Activated T-helper 2 cell treated with anti-CD3 and anti-CD28 coated beads, Interferon-gamma antibody, Interleukin-2, Interleukin-4, amounts not matched to agents 10 μg/mL and 5 μg/mL and 100 μg/mL, durations not matched to agents 14 hours and 24 hours and 36 hours (primary cell): ENCODE results near the gene EFNA5. TPM values are rescaled to one million over a fixed set of nuclear protein-coding genes. Genes with fewer than 3 reads are reported as not detected.

Source experiments
- DNase-seq: peaks from one replicate; pipeline ENCODE4 v3.0.0; 2021; ENCODE audit warnings: low spot score
- H3K27ac Mint-ChIP-seq: one replicate; pipeline ENCODE4 v1.8.0; 2021; ENCODE audit warnings: mixed read lengths
- H3K27me3 Mint-ChIP-seq: one replicate; pipeline ENCODE4 v1.8.0; 2021; ENCODE audit warnings: low read depth, mixed read lengths
- H3K36me3 Mint-ChIP-seq: one replicate; pipeline ENCODE4 v1.8.0; 2021; ENCODE audit warnings: low read depth, mixed read lengths
- H3K4me1 Mint-ChIP-seq: one replicate; pipeline ENCODE4 v1.8.0; 2021; ENCODE audit warnings: low read depth, mixed read lengths
- H3K4me3 Mint-ChIP-seq: one replicate; pipeline ENCODE4 v1.8.0; 2021; ENCODE audit warnings: low read depth, mild to moderate bottlenecking, moderate library complexity, mixed read lengths
- H3K9me3 Mint-ChIP-seq: one replicate; pipeline ENCODE4 v1.8.0; 2021; ENCODE audit warnings: mixed read lengths
- intact Hi-C: fragments of 100-400 bp; cut with micrococcal nuclease; formaldehyde crosslinking; loops from one replicate; pipeline ENCODE4 v1.15.1; 2023
- total RNA-seq: library from RNA; stranded (reverse); gene quantifications from 2 replicates; pipeline ENCODE4 v1.2.3, GENCODE V29; 2022

EFNA5 gene
- total RNA-seq, 1 donor from 2014 or later, result not detected

GRCh38 chr5:107538805-107539445 is 131.8 kb downstream of the EFNA5 start:
- H3K27ac Mint-ChIP-seq, result no peak overlapping the region

DNA sequence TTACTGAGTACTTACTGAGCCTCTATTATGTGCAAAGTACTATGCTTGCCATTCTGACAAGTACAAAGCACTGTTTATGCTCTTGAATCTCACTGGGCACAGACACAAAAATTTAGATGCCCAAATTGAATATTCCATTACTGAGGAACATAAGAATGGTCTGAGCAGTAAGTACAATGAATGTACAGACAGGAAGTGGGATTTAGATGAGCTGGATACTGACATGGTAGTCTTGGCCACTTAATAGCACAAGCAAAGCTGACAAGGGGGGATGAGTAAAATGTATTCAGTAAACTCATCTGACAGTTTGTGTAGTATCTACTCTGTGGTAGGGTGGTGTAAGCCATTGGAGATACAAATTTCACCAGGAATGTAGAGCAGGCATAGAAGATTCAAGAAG is 132.4 kb downstream of the EFNA5 start:
- H3K9me3 Mint-ChIP-seq, result no peaks in the 10 kb centered on the region
- intact Hi-C loops, result no loop called here
- H3K27me3 Mint-ChIP-seq, result peaks cover 12% of the 10 kb centered on the region
- no peak for DNase-seq
- H3K4me1 Mint-ChIP-seq, result peaks cover 5% of the 10 kb centered on the region
- no peak overlapping the region for H3K4me3 Mint-ChIP-seq
- H3K36me3 Mint-ChIP-seq, result no peaks in the 10 kb centered on the region
- no peak overlapping the region for H3K27ac Mint-ChIP-seq

More at GRCh38 chr5:107538805-107539445, 131.8 kb downstream of the EFNA5 start:
- intact Hi-C loops, result no loop called here
- Mint-ChIP-seq H3K4me3 (no peak overlapping the region), H3K27me3 (peaks cover 11% of the 10 kb centered on the region), H3K9me3 (no peaks in the 10 kb centered on the region), H3K36me3 (no peaks in the 10 kb centered on the region), H3K4me1 (peaks cover 5% of the 10 kb centered on the region)
- DNase-seq, result no peak

- Mint-ChIP-seq H3K27me3 (peaks cover 5% of the 10 kb centered on the region), H3K4me1 (peaks cover 5% of the 10 kb centered on the region), H3K9me3 (no peaks in the 10 kb centered on the region), H3K4me3 (no peak overlapping the region), H3K27ac (no peak overlapping the region), H3K36me3 (no peaks in the 10 kb centered on the region)
- no peak for DNase-seq
- intact Hi-C loops, result no loop called here
These were observed 134.9 kb downstream of the EFNA5 start for GRCh38 chr5:107535849-107536248.

GRCh38 chr5:107533910-107534876 is 136.5 kb downstream of the EFNA5 start:
- intact Hi-C loops, result no loop called here
- no peak overlapping the region for H3K27ac Mint-ChIP-seq
- H3K9me3 Mint-ChIP-seq, result no peaks in the 10 kb centered on the region
- H3K4me1 Mint-ChIP-seq, result peaks cover 3% of the 10 kb centered on the region
- DNase-seq, result no peak
- H3K36me3 Mint-ChIP-seq, result no peaks in the 10 kb centered on the region
- no peak overlapping the region for H3K4me3 Mint-ChIP-seq
- peaks cover 7% of the 10 kb centered on the region for H3K27me3 Mint-ChIP-seq

- H3K4me3 Mint-ChIP-seq, result no peak overlapping the region
- no peaks in the 10 kb centered on the region for H3K4me1 Mint-ChIP-seq
- H3K27me3 Mint-ChIP-seq, result peaks cover 5% of the 10 kb centered on the region
- no peak for DNase-seq
- H3K36me3 Mint-ChIP-seq, result no peaks in the 10 kb centered on the region
- no peak overlapping the region for H3K27ac Mint-ChIP-seq
- no peaks in the 10 kb centered on the region for H3K9me3 Mint-ChIP-seq
- intact Hi-C loops, result no loop called here
These were observed 137.8 kb downstream of the EFNA5 start for GRCh38 chr5:107532916-107533315.

GRCh38 chr5:107532169-107532878 is 138.4 kb downstream of the EFNA5 start:
- Mint-ChIP-seq H3K27me3 (peaks cover 5% of the 10 kb centered on the region), H3K4me3 (no peak overlapping the region), H3K4me1 (no peaks in the 10 kb centered on the region), H3K27ac (no peak overlapping the region), H3K9me3 (no peaks in the 10 kb centered on the region), H3K36me3 (no peaks in the 10 kb centered on the region)
- DNase-seq, result no peak
- intact Hi-C loops, result no loop called here

GRCh38 chr5:107531308-107531707 is 139.4 kb downstream of the EFNA5 start:
- H3K4me3 Mint-ChIP-seq, result no peak overlapping the region
- H3K4me1 Mint-ChIP-seq, result no peaks in the 10 kb centered on the region
- no peaks in the 10 kb centered on the region for H3K36me3 Mint-ChIP-seq
- no peaks in the 10 kb centered on the region for H3K9me3 Mint-ChIP-seq
- peaks cover 5% of the 10 kb centered on the region for H3K27me3 Mint-ChIP-seq
- H3K27ac Mint-ChIP-seq, result no peak overlapping the region
- DNase-seq, result no peak
- intact Hi-C loops, result no loop called here

DNA sequence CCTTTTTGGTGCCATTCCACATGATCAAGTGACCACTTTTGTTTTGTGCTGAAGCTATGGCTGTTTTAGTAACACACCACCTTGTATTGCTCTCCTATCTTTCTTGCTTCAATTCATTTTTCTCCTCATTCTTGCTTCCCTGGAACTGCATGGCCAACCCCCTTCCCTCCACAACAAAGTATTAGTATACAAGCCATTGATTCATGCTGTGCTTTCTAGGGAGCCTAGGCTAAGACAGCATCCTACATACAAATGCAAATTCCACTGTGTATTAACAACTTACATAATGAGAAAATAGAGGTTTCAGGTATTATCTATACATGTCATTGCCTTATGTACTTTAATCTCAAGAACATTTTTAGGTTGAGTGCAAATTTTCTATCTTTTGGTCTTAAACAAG is 141.1 kb downstream of the EFNA5 start:
- no peak overlapping the region for H3K27ac Mint-ChIP-seq
- no peak overlapping the region for H3K4me3 Mint-ChIP-seq
- no peak for DNase-seq
- H3K4me1 Mint-ChIP-seq, result no peaks in the 10 kb centered on the region
- no peaks in the 10 kb centered on the region for H3K36me3 Mint-ChIP-seq
- intact Hi-C loops, result no loop called here
- H3K9me3 Mint-ChIP-seq, result no peaks in the 10 kb centered on the region
- H3K27me3 Mint-ChIP-seq, result peaks cover 8% of the 10 kb centered on the region

DNA sequence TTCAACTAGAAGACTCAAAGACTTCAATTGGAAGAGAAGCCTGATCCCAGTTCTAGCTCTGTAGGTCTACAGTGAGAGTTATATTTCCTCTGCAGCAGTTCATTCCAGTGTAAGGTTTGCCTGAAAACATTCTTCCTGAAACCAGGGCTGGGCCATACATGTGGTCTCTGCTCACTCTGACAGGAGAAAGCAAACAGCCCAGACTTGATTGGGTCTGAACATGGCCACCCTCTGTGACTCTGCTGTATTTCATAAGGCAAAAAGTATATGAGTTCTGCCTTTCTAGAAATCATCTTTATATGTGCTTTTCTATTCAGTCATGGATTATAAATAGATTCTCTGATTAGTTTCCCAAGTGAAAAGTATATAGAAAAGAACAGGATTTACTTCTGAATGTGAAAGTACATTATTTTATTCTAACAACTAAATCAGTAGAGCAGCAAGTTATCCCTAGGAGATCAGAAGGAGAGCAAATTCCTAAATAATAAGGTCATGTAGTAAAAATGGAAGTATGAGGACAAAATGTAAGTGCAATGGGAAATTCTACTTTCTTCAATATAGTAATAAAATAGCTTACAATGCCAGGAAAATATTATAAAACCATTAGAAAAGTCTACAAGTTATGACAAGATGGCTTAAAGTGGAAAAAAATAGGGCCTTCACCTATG is 144.3 kb downstream of the EFNA5 start:
- H3K27ac Mint-ChIP-seq, result no peak overlapping the region
- DNase-seq, result no peak
- H3K36me3 Mint-ChIP-seq, result no peaks in the 10 kb centered on the region
- intact Hi-C loops, result no loop called here
- no peaks in the 10 kb centered on the region for H3K4me1 Mint-ChIP-seq
- H3K27me3 Mint-ChIP-seq, result peaks cover 12% of the 10 kb centered on the region
- no peaks in the 10 kb centered on the region for H3K9me3 Mint-ChIP-seq
- H3K4me3 Mint-ChIP-seq, result no peak overlapping the region

DNA sequence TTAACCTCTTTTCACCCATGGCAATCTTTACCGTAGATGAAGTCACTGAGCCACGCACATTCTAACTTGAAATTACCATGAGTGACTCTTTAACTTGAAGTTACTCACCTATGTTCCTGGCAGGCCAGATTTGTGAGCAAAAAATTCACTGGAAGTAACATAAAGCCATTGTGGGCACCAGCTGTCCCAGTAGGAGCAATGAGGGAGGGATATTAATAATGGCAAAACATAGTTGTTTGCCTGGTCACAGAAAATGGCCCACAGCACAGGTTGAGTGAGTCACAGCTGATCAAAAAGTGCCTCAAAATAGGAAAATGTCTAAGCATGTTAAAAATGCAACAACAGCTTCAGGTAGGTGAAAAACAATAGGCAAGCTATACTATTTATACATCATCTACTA is 146.6 kb downstream of the EFNA5 start:
- Mint-ChIP-seq H3K4me1 (no peaks in the 10 kb centered on the region), H3K4me3 (no peak overlapping the region), H3K36me3 (no peaks in the 10 kb centered on the region), H3K27me3 (peaks cover 14% of the 10 kb centered on the region), H3K9me3 (no peaks in the 10 kb centered on the region), H3K27ac (no peak overlapping the region)
- intact Hi-C loops, result no loop called here
- no peak for DNase-seq

- H3K36me3 Mint-ChIP-seq, result no peaks in the 10 kb centered on the region
- no peak overlapping the region for H3K4me3 Mint-ChIP-seq
- peaks cover 14% of the 10 kb centered on the region for H3K27me3 Mint-ChIP-seq
- no peak overlapping the region for H3K27ac Mint-ChIP-seq
- DNase-seq, result no peak
- H3K9me3 Mint-ChIP-seq, result no peaks in the 10 kb centered on the region
- no peaks in the 10 kb centered on the region for H3K4me1 Mint-ChIP-seq
- intact Hi-C loops, result no loop called here
These were observed 147.6 kb downstream of the EFNA5 start for GRCh38 chr5:107523029-107523680.

GRCh38 chr5:107522456-107522855 is 148.3 kb downstream of the EFNA5 start:
- H3K27me3 Mint-ChIP-seq, result peaks cover 14% of the 10 kb centered on the region
- no peaks in the 10 kb centered on the region for H3K36me3 Mint-ChIP-seq
- no peak overlapping the region for H3K27ac Mint-ChIP-seq
- no peaks in the 10 kb centered on the region for H3K9me3 Mint-ChIP-seq
- intact Hi-C loops, result no loop called here
- no peak overlapping the region for H3K4me3 Mint-ChIP-seq
- H3K4me1 Mint-ChIP-seq, result no peaks in the 10 kb centered on the region
- DNase-seq, result no peak
